A673 (cell line): ENCODE measurements around the gene FBXO34. TPM values are rescaled to one million over a fixed set of nuclear protein-coding genes. Genes with fewer than 3 reads are reported as not detected.

Source experiments
- BruUV-seq: library from RNA; stranded (reverse); fragments of 400-500 nt; replicated peaks from 2 replicates; lab custom pipeline; 2021; lab: Mats Ljungman, UMichigan
- CTCF ChIA-PET: fragments of 300-600 bp; sonication (Branson Sonifier 250); formaldehyde crosslinking; loops from one replicate; lab custom pipeline; 2022; ENCODE audit warnings: antibody characterized with exemption; lab: Charles Lee
- POLR2A ChIA-PET: fragments of 300-600 bp; sonication (Branson Sonifier 250); formaldehyde crosslinking; loops from one replicate; lab custom pipeline; 2022; ENCODE audit warnings: antibody characterized with exemption; ENCODE audit not compliant: low non-redundant PET; lab: Charles Lee
- DNase-seq: peaks from one replicate; pipeline ENCODE4 v3.0.0-alpha.2; 2015; ENCODE audit warnings: low spot score
- H3K27ac ChIP-seq: fragments of 200-600 bp; sonication (generic); 2 replicates; pipeline ENCODE4 v1.5.1; 2016; ENCODE audit warnings: mixed run types, low read depth, mild to moderate bottlenecking, mixed read lengths, antibody characterized with exemption, low read length; ENCODE audit not compliant: poor library complexity, severe bottlenecking
- H3K27me3 ChIP-seq: fragments of 200-600 bp; sonication (generic); replicated peaks from 2 replicates; pipeline ENCODE4 v1.6.1; 2017; ENCODE audit warnings: mixed run types, low read depth, mild to moderate bottlenecking, mixed read lengths, antibody characterized with exemption, low read length; ENCODE audit not compliant: insufficient read depth, poor library complexity
- H3K36me3 ChIP-seq: fragments of 200-600 bp; sonication (generic); 2 replicates; pipeline ENCODE4 v1.6.1; 2016; ENCODE audit warnings: mixed run types, mild to moderate bottlenecking, mixed read lengths, antibody characterized with exemption, low read length; ENCODE audit not compliant: insufficient read depth, poor library complexity, severe bottlenecking
- H3K4me1 ChIP-seq: fragments of 200-600 bp; sonication (generic); 2 replicates; pipeline ENCODE4 v1.6.1; 2017; ENCODE audit warnings: mixed run types, mild to moderate bottlenecking, mixed read lengths, antibody characterized with exemption, low read length; ENCODE audit not compliant: insufficient read depth, poor library complexity, severe bottlenecking
- H3K4me3 ChIP-seq: fragments of 200-600 bp; sonication (generic); 2 replicates; pipeline ENCODE4 v1.5.1; 2016; ENCODE audit warnings: low read depth, mixed run types, mild to moderate bottlenecking, mixed read lengths, low read length; ENCODE audit not compliant: poor library complexity, severe bottlenecking
- H3K9me3 ChIP-seq: fragments of 200-600 bp; sonication (generic); 2 replicates; pipeline ENCODE4 v1.6.1; 2016; ENCODE audit warnings: mixed run types, low read depth, mild to moderate bottlenecking, mixed read lengths, antibody characterized with exemption, low read length; ENCODE audit not compliant: poor library complexity, severe bottlenecking
- CTCF ChIP-seq: fragments of 300-800, 200-600 bp; sonication (generic); conservative IDR thresholded peaks from 2 replicates; pipeline ENCODE4 v1.5.1; 2017; ENCODE audit warnings: low read depth, mild to moderate bottlenecking, antibody characterized with exemption, low read length, moderate library complexity, mixed read lengths
- EZH2 ChIP-seq: fragments of 200-600 bp; sonication (generic); IDR thresholded peaks from 2 replicates; pipeline ENCODE4 v1.6.1; 2017; ENCODE audit warnings: borderline replicate concordance, low read depth, mild to moderate bottlenecking, mixed read lengths, antibody characterized with exemption, low read length; ENCODE audit not compliant: poor library complexity, severe bottlenecking
- intact Hi-C: fragments of 100-400 bp; cut with micrococcal nuclease; formaldehyde crosslinking; loops from one replicate; pipeline ENCODE4 v1.10.0; 2022; ENCODE audit not compliant: unreplicated experiment
- total RNA-seq: library from RNA; stranded (reverse); gene quantifications from 2 replicates; pipeline ENCODE4 v1.2.3, GENCODE V29; 2021

The FBXO34 gene
- total RNA-seq, 1 experiment from 2014 or later, result 20.9 TPM

GRCh38 chr14:55313480-55313879 lies 42.3 kb downstream of the FBXO34 start:
- peaks cover 28% of the 10 kb centered on the region for H3K9me3 ChIP-seq
- no TSS peak for BruUV-seq
- POLR2A ChIA-PET, result no interaction called here

GRCh38 chr14:55314449-55314848 lies 43.2 kb downstream of the FBXO34 start:
- no peak for DNase-seq
- BruUV-seq, result no TSS peak
- TF ChIP-seq CTCF (no peak), EZH2 (no peak)
- Histone ChIP-seq H3K36me3 (no peaks in the 10 kb centered on the region), H3K27me3 (no peaks in the 10 kb centered on the region), H3K4me3 (no peak overlapping the region), H3K27ac (no peak overlapping the region), H3K9me3 (peaks cover 28% of the 10 kb centered on the region), H3K4me1 (peaks cover 3% of the 10 kb centered on the region)
- CTCF ChIA-PET, result no interaction called here
- intact Hi-C loops, result no loop called here
- POLR2A ChIA-PET, result no interaction called here

More at GRCh38 chr14:55313480-55313879, 42.3 kb downstream of the FBXO34 start:
- H3K4me3 ChIP-seq, result no peak overlapping the region
- H3K27me3 ChIP-seq, result no peaks in the 10 kb centered on the region
- intact Hi-C loops, result no loop called here
- no peak for DNase-seq
- no peaks in the 10 kb centered on the region for H3K36me3 ChIP-seq
- H3K27ac ChIP-seq, result no peak overlapping the region
- H3K4me1 ChIP-seq, result peaks cover 3% of the 10 kb centered on the region
- TF ChIP-seq EZH2, result no peak
- no peak for TF ChIP-seq CTCF
- CTCF ChIA-PET, result no interaction called here

- no peak for TF ChIP-seq CTCF
- no peak for DNase-seq
- H3K4me3 ChIP-seq, result no peak overlapping the region
- BruUV-seq, result no TSS peak
- peaks cover 20% of the 10 kb centered on the region for H3K9me3 ChIP-seq
- ChIA-PET CTCF (no interaction called here), POLR2A (interaction anchor here (0.7 kb wide), 1 partner anchor 651 kb away, joined by 8 read pairs; no protein-coding TSS in a partner anchor)
- no peaks in the 10 kb centered on the region for H3K4me1 ChIP-seq
- no peak overlapping the region for H3K27ac ChIP-seq
- H3K27me3 ChIP-seq, result no peaks in the 10 kb centered on the region
- no peaks in the 10 kb centered on the region for H3K36me3 ChIP-seq
- intact Hi-C loops, result no loop called here
Measured at GRCh38 chr14:55316564-55316963, 45.3 kb downstream of the FBXO34 start.
